KMS-11 (cell line): ENCODE results near the gene PCDHGB6.
"Not testable (repeated sequence)": the region's sequence is repeated elsewhere in the genome, so short reads cannot be mapped to it uniquely, and the experiment has no call there.

Source experiments
- H2AFZ ChIP-seq: fragments of 200-600 bp; sonication (generic); 2 replicates; pipeline ENCODE4 v1.6.1; 2016; ENCODE audit warnings: antibody characterized with exemption, mixed run types, low read depth
- H3K27ac ChIP-seq: fragments of 200-600 bp; sonication (generic); 2 replicates; pipeline ENCODE4 v1.6.1; 2016; ENCODE audit warnings: mild to moderate bottlenecking, mixed run types
- H3K27me3 ChIP-seq: fragments of 200-600 bp; sonication (generic); 2 replicates; pipeline ENCODE4 v1.6.1; 2017; ENCODE audit warnings: mild to moderate bottlenecking, low read depth, mixed run types, moderate library complexity; ENCODE audit not compliant: insufficient read depth
- H3K36me3 ChIP-seq: fragments of 200-600 bp; sonication (generic); 2 replicates; pipeline ENCODE4 v1.6.1; 2017; ENCODE audit warnings: mild to moderate bottlenecking, mixed run types; ENCODE audit not compliant: insufficient read depth
- H3K4me1 ChIP-seq: fragments of 200-600 bp; sonication (generic); 2 replicates; pipeline ENCODE4 v1.6.1; 2016; ENCODE audit warnings: mild to moderate bottlenecking, low read depth, mixed run types; ENCODE audit not compliant: poor library complexity, severe bottlenecking
- H3K4me2 ChIP-seq: fragments of 200-600 bp; sonication (generic); 2 replicates; pipeline ENCODE4 v1.7.0; 2016; ENCODE audit warnings: mild to moderate bottlenecking, mixed run types
- H3K4me3 ChIP-seq: fragments of 200-600 bp; sonication (generic); IDR thresholded peaks from 2 replicates; pipeline ENCODE4 v1.6.1; 2017; ENCODE audit warnings: low read depth, low read length, mixed read lengths; ENCODE audit not compliant: insufficient read depth
- H3K79me2 ChIP-seq: fragments of 200-600 bp; sonication (generic); 2 replicates; pipeline ENCODE4 v1.6.1; 2016; ENCODE audit warnings: low read depth, mixed run types; ENCODE audit not compliant: insufficient read depth
- H3K9ac ChIP-seq: fragments of 200-600 bp; sonication (generic); 2 replicates; pipeline ENCODE4 v1.6.1; 2016; ENCODE audit warnings: mild to moderate bottlenecking, mixed run types
- H4K20me1 ChIP-seq: fragments of 200-600 bp; sonication (generic); 2 replicates; pipeline ENCODE4 v1.6.1; 2016; ENCODE audit warnings: mild to moderate bottlenecking, mixed run types; ENCODE audit not compliant: insufficient read depth
- CTCF ChIP-seq: fragments of 200-600 bp; sonication (generic); conservative IDR thresholded peaks from 2 replicates; pipeline ENCODE4 v1.6.1; 2017; ENCODE audit warnings: low read depth, mild to moderate bottlenecking, antibody characterized with exemption, low read length, moderate library complexity, mixed read lengths

PCDHGB6 gene

GRCh38 chr5:141388661-141389060, 19.2 kb upstream of the PCDHGB6 start:
- Histone ChIP-seq H2AFZ (no peak overlapping the region), H3K27ac (no peak overlapping the region), H3K4me1 (no peaks in the 10 kb centered on the region), H3K9ac (no peak overlapping the region), H3K79me2 (no peaks in the 10 kb centered on the region), H3K36me3 (no peaks in the 10 kb centered on the region), H3K4me2 (no peak overlapping the region), H3K27me3 (no peaks in the 10 kb centered on the region), H4K20me1 (no peaks in the 10 kb centered on the region), H3K4me3 (no peak overlapping the region)
- TF ChIP-seq CTCF: no peak

GRCh38 chr5:141389153-141390042, 18.4 kb upstream of the PCDHGB6 start:
- no peak overlapping the region for H3K4me3 ChIP-seq
- no peak overlapping the region for H3K4me2 ChIP-seq
- H3K9ac ChIP-seq: no peak overlapping the region
- no peaks in the 10 kb centered on the region for H3K36me3 ChIP-seq
- H2AFZ ChIP-seq: no peak overlapping the region
- no peaks in the 10 kb centered on the region for H3K79me2 ChIP-seq
- no peaks in the 10 kb centered on the region for H3K4me1 ChIP-seq
- no peak for TF ChIP-seq CTCF
- no peak overlapping the region for H3K27ac ChIP-seq
- H3K27me3 ChIP-seq: no peaks in the 10 kb centered on the region
- no peaks in the 10 kb centered on the region for H4K20me1 ChIP-seq

GRCh38 chr5:141392429-141393198, 15.2 kb upstream of the PCDHGB6 start, which contains the start of gene PCDHGA8:
PCDHGA8 (plus strand) TSS chr5:141392633; CDS start chr5:141392814, 181 bp downstream.
- no peak within 1 kb of the TSS for H3K4me2 ChIP-seq
- no peak for TF ChIP-seq CTCF
- H3K4me3 ChIP-seq: no peak within 1 kb of the TSS
- no peak within 1 kb of the TSS for H3K27ac ChIP-seq
- H3K27me3 ChIP-seq: no peaks in the 10 kb centered on the region
- H3K9ac ChIP-seq: no peak within 1 kb of the TSS
- no peaks in the 10 kb centered on the region for H3K79me2 ChIP-seq
- H3K36me3 ChIP-seq: no peaks in the 10 kb centered on the region
- no peak within 1 kb of the TSS for H2AFZ ChIP-seq
- H3K4me1 ChIP-seq: no peaks in the 10 kb centered on the region
- no peaks in the 10 kb centered on the region for H4K20me1 ChIP-seq

GRCh38 chr5:141393267-141393666, 14.6 kb upstream of the PCDHGB6 start:
- H4K20me1 ChIP-seq: no peaks in the 10 kb centered on the region

GRCh38 chr5:141394401-141395187, 13.2 kb upstream of the PCDHGB6 start:
- H3K9ac ChIP-seq, H3K27ac ChIP-seq, H3K4me3 ChIP-seq, H3K79me2 ChIP-seq, H3K27me3 ChIP-seq, H3K4me1 ChIP-seq, H4K20me1 ChIP-seq, H2AFZ ChIP-seq, H3K36me3 ChIP-seq, H3K4me2 ChIP-seq: not testable (repeated sequence)

More at GRCh38 chr5:141393267-141393666, 14.6 kb upstream of the PCDHGB6 start:
- Histone ChIP-seq H3K36me3 (no peaks in the 10 kb centered on the region), H3K4me2 (no peak overlapping the region), H3K27me3 (no peaks in the 10 kb centered on the region), H3K4me1 (no peaks in the 10 kb centered on the region), H2AFZ (no peak overlapping the region), H3K9ac (no peak overlapping the region), H3K27ac (no peak overlapping the region), H3K79me2 (no peaks in the 10 kb centered on the region), H3K4me3 (no peak overlapping the region)
- no peak for TF ChIP-seq CTCF
